ENCODE measurements around the gene PKD1.

PKD1 gene

GRCh38 chr16:2090777-2091546 lies 44.7 kb downstream of the PKD1 start:
- DNase-seq (ENCODE audit: low read depth in 4 of 4, low spot score in 1 of 4): no peak

GRCh38 chr16:2090481-2090776 lies 45.3 kb downstream of the PKD1 start:
- no peak for DNase-seq (ENCODE audit: low read depth in 4 of 4, low spot score in 1 of 4)

GRCh38 chr16:2089706-2090480 lies 45.8 kb downstream of the PKD1 start:
- DNase-seq (ENCODE audit: low read depth in 4 of 4, low spot score in 1 of 4): no peak

- no peak for DNase-seq (ENCODE audit: low read depth in 4 of 4, low spot score in 1 of 4)
Observed at GRCh38 chr16:2088759-2089358, 46.8 kb downstream of the PKD1 start.

- no peak for DNase-seq (ENCODE audit: low read depth in 4 of 4, low spot score in 1 of 4)
Observed at GRCh38 chr16:2087748-2088631, 47.7 kb downstream of the PKD1 start.

GRCh38 chr16:2086812-2087747 lies 48.6 kb downstream of the PKD1 start:
- no peak for DNase-seq (ENCODE audit: low read depth in 4 of 4, low spot score in 1 of 4)

GRCh38 chr16:2086106-2086742 lies 49.5 kb downstream of the PKD1 start:
- no peak for DNase-seq (ENCODE audit: low read depth in 4 of 4, low spot score in 1 of 4)

- no peak for DNase-seq (ENCODE audit: low read depth in 4 of 4, low spot score in 1 of 4)
Observed at GRCh38 chr16:2085669-2086068, 50.0 kb downstream of the PKD1 start.

- no peak for DNase-seq (ENCODE audit: low read depth in 4 of 4, low spot score in 1 of 4)
Observed at GRCh38 chr16:2084895-2085625, 50.6 kb downstream of the PKD1 start.

GRCh38 chr16:2083876-2084780 lies 51.6 kb downstream of the PKD1 start:
- DNase-seq (ENCODE audit: low read depth in 4 of 4, low spot score in 1 of 4): no peak

GRCh38 chr16:2083409-2083808 lies 52.3 kb downstream of the PKD1 start:
- no peak for DNase-seq (ENCODE audit: low read depth in 4 of 4, low spot score in 1 of 4)

GRCh38 chr16:2082983-2083364 lies 52.7 kb downstream of the PKD1 start:
- no peak for DNase-seq (ENCODE audit: low read depth in 4 of 4, low spot score in 1 of 4)

GRCh38 chr16:2082171-2082982 lies 53.3 kb downstream of the PKD1 start:
- DNase-seq (ENCODE audit: low read depth in 4 of 4, low spot score in 1 of 4): no peak

GRCh38 chr16:2081201-2082084 lies 54.3 kb downstream of the PKD1 start:
- no peak for DNase-seq (ENCODE audit: low read depth in 4 of 4, low spot score in 1 of 4)

- DNase-seq (ENCODE audit: low read depth in 4 of 4, low spot score in 1 of 4): no peak
Observed at GRCh38 chr16:2079991-2080390, 55.7 kb downstream of the PKD1 start.

GRCh38 chr16:2079311-2079800 lies 56.3 kb downstream of the PKD1 start:
- DNase-seq (ENCODE audit: low read depth in 4 of 4, low spot score in 1 of 4): no peak
